GM12878 (cell line): ENCODE measurements around the gene RBM42. TPM values are rescaled to one million over a fixed set of nuclear protein-coding genes. Genes with fewer than 3 reads are reported as not detected.

Experiments used
- ATF7 ChIP-seq: fragments of 450-650 bp; IDR thresholded peaks from 2 replicates; pipeline ENCODE4 v1.6.1; 2016; ENCODE audit warnings: low read depth, mild to moderate bottlenecking
- EGR1 ChIP-seq, 2 experiments: IDR thresholded peaks; 1 replicate in 1 of 2; 2 replicates in 1 of 2; pipeline ENCODE4 v1.6.1; 2011 to 2012; ENCODE audit warnings: low read depth in 2 of 2, low read length in 2 of 2, borderline replicate concordance in 1 of 2, mild to moderate bottlenecking in 1 of 2, moderate library complexity in 1 of 2
- HCFC1 ChIP-seq: fragments of 150-350 bp; IDR thresholded peaks from 2 replicates; pipeline ENCODE4 v1.6.1; 2014; ENCODE audit warnings: low read length
- KDM1A ChIP-seq: fragments of 200-600 bp; sonication (generic); IDR thresholded peaks from 2 replicates; pipeline ENCODE4 v1.6.1; 2016; ENCODE audit warnings: borderline replicate concordance
- MXI1 ChIP-seq: fragments of 150-350 bp; IDR thresholded peaks from 2 replicates; pipeline ENCODE4 v1.6.1; 2011; ENCODE audit warnings: low read depth, mild to moderate bottlenecking, inconsistent platforms, low read length, improper control_type of control experiment
- SREBF1 ChIP-seq: IDR thresholded peaks from 2 replicates; pipeline ENCODE4 v1.6.1; 2012; ENCODE audit warnings: mild to moderate bottlenecking, low read length
- STAT3 ChIP-seq: IDR thresholded peaks from 2 replicates; pipeline ENCODE4 v1.6.1; 2011; ENCODE audit warnings: low read depth, low read length, improper control_type of control experiment
- SUZ12 ChIP-seq: fragments of 200-600 bp; sonication (generic); IDR thresholded peaks from one replicate; pipeline ENCODE4 v1.6.1; 2018; ENCODE audit warnings: antibody characterized with exemption, mild to moderate bottlenecking; ENCODE audit not compliant: unreplicated experiment
- TCF12 ChIP-seq: IDR thresholded peaks from 2 replicates; pipeline ENCODE4 v1.6.1; 2011; ENCODE audit warnings: low read depth, mild to moderate bottlenecking, low read length
- ZBED1 ChIP-seq: IDR thresholded peaks from 2 replicates; pipeline ENCODE4 v1.6.1; 2016; ENCODE audit warnings: borderline replicate concordance
- polyA plus RNA-seq, 11 experiments: library from polyadenylated mRNA; depleted of rRNA in 4 of 11; unstranded in 6 of 11; stranded (reverse) in 5 of 11; fragments of >200 nt; fragmentation: Nextera tagmentation in 4 of 11; fragmentation: Illumina TruSeq in 1 of 11; extraction: Ambion mirVana in 4 of 11; extraction: Trizol in 1 of 11; gene quantifications; 1 replicate in 1 of 11; 2 replicates in 10 of 11; pipeline versions ENCODE4 v1.2.1 to v1.2.3, GENCODE V29; 2011 to 2016; ENCODE audit warnings: inconsistent platforms in 2 of 11, missing spikeins in 2 of 11, low read depth in 1 of 11
- total RNA-seq, 4 experiments: library from RNA; depleted of rRNA in 3 of 4; stranded (reverse); fragments of >200 nt in 3 of 4; fragmentation: Illumina TruSeq in 1 of 4; extraction: Trizol in 1 of 4; gene quantifications; 2 replicates each; pipeline versions ENCODE4 v1.2.1 to v1.2.3, GENCODE V29; 2013 to 2021
- TF ChIP-seq, protein P1 (sequence below): fragments of 450-650 bp; IDR thresholded peaks from 2 replicates; pipeline ENCODE4 v1.6.1; 2014; ENCODE audit warnings: mild to moderate bottlenecking
- TF ChIP-seq, protein P2 (sequence below): fragments of 150-350 bp; IDR thresholded peaks from 2 replicates; pipeline ENCODE4 v1.6.1; 2016; ENCODE audit warnings: low read depth, low read length
- TF ChIP-seq, protein P3 (sequence below), 3 experiments: IDR thresholded peaks in 2 of 3; conservative IDR thresholded peaks in 1 of 3; 2 replicates each; pipeline ENCODE4 v1.5.1; 2011; ENCODE audit warnings: low read depth in 3 of 3, low read length in 3 of 3, mild to moderate bottlenecking in 3 of 3, control low read depth in 2 of 3, moderate library complexity in 2 of 3, inconsistent platforms in 1 of 3, mixed read lengths in 1 of 3; ENCODE audit not compliant: control insufficient read depth in 2 of 3, insufficient read depth in 1 of 3; ENCODE audit errors: extremely low read depth in 1 of 3
- TF ChIP-seq, protein P4 (sequence below): IDR thresholded peaks from 2 replicates; pipeline ENCODE4 v1.6.1; 2012; ENCODE audit warnings: mild to moderate bottlenecking, low read depth, low read length
- TF ChIP-seq, protein P5 (sequence below): IDR thresholded peaks from 2 replicates; pipeline ENCODE4 v1.6.1; 2012; ENCODE audit warnings: low read depth, low read length, improper control_type of control experiment
- TF ChIP-seq, protein P6 (sequence below): IDR thresholded peaks from 2 replicates; pipeline ENCODE4 v1.6.1; 2011; ENCODE audit warnings: mild to moderate bottlenecking, low read depth, low read length, moderate library complexity; ENCODE audit not compliant: insufficient replicate concordance

RBM42 gene
- total and polyA plus RNA-seq, 10 of the 15 experiments (the other 5 are each of a cell fraction or from before 2014, with no cell fraction given) = 4.2 to 117 (median 48.5) TPM

DNA sequence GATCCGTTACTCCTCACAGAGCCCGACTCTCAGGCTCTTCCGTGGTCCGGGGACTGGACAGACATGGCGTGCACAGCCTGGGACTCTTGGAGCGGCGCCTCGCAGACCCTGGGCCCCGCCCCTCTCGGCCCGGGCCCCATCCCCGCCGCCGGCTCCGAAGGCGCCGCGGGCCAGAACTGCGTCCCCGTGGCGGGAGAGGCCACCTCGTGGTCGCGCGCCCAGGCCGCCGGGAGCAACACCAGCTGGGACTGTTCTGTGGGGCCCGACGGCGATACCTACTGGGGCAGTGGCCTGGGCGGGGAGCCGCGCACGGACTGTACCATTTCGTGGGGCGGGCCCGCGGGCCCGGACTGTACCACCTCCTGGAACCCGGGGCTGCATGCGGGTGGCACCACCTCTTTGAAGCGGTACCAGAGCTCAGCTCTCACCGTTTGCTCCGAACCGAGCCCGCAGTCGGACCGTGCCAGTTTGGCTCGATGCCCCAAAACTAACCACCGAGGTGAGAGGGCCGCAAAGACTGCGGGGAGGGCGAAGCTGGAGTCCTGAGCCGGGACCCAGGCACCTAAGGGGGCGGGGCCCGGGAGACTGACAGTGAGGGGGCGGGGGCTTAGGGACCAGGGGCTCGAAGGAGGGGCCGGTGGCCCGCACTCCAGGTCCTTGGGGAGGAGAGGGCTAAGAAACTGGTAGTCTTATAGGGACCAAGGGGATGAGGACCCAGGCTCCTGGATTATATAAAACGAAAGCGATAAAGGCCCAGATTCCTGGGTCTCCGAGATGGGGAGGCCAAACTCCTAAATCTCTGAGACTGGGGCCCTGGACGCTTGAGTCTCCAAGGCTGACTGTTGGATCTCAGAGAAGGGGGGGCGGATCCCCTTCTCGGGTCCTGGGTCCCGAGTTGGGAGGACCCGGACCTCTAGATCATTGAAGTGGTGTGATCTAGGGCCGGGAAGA is 14.7 kb downstream of the RBM42 start (continued):
- TF ChIP-seq, protein P1, sequence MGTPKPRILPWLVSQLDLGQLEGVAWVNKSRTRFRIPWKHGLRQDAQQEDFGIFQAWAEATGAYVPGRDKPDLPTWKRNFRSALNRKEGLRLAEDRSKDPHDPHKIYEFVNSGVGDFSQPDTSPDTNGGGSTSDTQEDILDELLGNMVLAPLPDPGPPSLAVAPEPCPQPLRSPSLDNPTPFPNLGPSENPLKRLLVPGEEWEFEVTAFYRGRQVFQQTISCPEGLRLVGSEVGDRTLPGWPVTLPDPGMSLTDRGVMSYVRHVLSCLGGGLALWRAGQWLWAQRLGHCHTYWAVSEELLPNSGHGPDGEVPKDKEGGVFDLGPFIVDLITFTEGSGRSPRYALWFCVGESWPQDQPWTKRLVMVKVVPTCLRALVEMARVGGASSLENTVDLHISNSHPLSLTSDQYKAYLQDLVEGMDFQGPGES = no peak; the same call in 1 of the 2 replicates
- TF ChIP-seq, protein P2, sequence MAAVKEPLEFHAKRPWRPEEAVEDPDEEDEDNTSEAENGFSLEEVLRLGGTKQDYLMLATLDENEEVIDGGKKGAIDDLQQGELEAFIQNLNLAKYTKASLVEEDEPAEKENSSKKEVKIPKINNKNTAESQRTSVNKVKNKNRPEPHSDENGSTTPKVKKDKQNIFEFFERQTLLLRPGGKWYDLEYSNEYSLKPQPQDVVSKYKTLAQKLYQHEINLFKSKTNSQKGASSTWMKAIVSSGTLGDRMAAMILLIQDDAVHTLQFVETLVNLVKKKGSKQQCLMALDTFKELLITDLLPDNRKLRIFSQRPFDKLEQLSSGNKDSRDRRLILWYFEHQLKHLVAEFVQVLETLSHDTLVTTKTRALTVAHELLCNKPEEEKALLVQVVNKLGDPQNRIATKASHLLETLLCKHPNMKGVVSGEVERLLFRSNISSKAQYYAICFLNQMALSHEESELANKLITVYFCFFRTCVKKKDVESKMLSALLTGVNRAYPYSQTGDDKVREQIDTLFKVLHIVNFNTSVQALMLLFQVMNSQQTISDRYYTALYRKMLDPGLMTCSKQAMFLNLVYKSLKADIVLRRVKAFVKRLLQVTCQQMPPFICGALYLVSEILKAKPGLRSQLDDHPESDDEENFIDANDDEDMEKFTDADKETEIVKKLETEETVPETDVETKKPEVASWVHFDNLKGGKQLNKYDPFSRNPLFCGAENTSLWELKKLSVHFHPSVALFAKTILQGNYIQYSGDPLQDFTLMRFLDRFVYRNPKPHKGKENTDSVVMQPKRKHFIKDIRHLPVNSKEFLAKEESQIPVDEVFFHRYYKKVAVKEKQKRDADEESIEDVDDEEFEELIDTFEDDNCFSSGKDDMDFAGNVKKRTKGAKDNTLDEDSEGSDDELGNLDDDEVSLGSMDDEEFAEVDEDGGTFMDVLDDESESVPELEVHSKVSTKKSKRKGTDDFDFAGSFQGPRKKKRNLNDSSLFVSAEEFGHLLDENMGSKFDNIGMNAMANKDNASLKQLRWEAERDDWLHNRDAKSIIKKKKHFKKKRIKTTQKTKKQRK = no peak
- TF ChIP-seq EGR1 (IDR thresholded peaks at IDR 0.05; ENCODE audit: borderline replicate concordance in 1 of 2, low read depth in 2 of 2, low read length in 2 of 2) (peak in 1 of 2 experiments; percentile 46; a peak in 1 of 3 replicates), ZBED1 (no peak), TCF12 (peak; percentile 76; the same call in 1 of the 2 replicates), MXI1 (no peak), SREBF1 (peak; percentile 97), KDM1A (no peak), STAT3 (no peak), ATF7 (peak; percentile 99), HCFC1 (no peak), SUZ12 (no peak)
- TF ChIP-seq, protein P3, sequence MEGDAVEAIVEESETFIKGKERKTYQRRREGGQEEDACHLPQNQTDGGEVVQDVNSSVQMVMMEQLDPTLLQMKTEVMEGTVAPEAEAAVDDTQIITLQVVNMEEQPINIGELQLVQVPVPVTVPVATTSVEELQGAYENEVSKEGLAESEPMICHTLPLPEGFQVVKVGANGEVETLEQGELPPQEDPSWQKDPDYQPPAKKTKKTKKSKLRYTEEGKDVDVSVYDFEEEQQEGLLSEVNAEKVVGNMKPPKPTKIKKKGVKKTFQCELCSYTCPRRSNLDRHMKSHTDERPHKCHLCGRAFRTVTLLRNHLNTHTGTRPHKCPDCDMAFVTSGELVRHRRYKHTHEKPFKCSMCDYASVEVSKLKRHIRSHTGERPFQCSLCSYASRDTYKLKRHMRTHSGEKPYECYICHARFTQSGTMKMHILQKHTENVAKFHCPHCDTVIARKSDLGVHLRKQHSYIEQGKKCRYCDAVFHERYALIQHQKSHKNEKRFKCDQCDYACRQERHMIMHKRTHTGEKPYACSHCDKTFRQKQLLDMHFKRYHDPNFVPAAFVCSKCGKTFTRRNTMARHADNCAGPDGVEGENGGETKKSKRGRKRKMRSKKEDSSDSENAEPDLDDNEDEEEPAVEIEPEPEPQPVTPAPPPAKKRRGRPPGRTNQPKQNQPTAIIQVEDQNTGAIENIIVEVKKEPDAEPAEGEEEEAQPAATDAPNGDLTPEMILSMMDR (IDR thresholded peaks at IDR 0.05 in 2 of 3, conservative IDR thresholded peaks at IDR 0.05 in 1 of 3; ENCODE audit: control insufficient read depth in 2 of 3, extremely low read depth in 1 of 3, insufficient read depth in 1 of 3, low read depth in 3 of 3, low read length in 3 of 3) = peak in 1 of 3 experiments; percentile 1; a peak in 1 of 6 replicates
- TF ChIP-seq, protein P4, sequence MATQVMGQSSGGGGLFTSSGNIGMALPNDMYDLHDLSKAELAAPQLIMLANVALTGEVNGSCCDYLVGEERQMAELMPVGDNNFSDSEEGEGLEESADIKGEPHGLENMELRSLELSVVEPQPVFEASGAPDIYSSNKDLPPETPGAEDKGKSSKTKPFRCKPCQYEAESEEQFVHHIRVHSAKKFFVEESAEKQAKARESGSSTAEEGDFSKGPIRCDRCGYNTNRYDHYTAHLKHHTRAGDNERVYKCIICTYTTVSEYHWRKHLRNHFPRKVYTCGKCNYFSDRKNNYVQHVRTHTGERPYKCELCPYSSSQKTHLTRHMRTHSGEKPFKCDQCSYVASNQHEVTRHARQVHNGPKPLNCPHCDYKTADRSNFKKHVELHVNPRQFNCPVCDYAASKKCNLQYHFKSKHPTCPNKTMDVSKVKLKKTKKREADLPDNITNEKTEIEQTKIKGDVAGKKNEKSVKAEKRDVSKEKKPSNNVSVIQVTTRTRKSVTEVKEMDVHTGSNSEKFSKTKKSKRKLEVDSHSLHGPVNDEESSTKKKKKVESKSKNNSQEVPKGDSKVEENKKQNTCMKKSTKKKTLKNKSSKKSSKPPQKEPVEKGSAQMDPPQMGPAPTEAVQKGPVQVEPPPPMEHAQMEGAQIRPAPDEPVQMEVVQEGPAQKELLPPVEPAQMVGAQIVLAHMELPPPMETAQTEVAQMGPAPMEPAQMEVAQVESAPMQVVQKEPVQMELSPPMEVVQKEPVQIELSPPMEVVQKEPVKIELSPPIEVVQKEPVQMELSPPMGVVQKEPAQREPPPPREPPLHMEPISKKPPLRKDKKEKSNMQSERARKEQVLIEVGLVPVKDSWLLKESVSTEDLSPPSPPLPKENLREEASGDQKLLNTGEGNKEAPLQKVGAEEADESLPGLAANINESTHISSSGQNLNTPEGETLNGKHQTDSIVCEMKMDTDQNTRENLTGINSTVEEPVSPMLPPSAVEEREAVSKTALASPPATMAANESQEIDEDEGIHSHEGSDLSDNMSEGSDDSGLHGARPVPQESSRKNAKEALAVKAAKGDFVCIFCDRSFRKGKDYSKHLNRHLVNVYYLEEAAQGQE = no peak
- TF ChIP-seq, protein P5, sequence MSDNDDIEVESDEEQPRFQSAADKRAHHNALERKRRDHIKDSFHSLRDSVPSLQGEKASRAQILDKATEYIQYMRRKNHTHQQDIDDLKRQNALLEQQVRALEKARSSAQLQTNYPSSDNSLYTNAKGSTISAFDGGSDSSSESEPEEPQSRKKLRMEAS = peak; percentile 65; the same call in 1 of the 2 replicates
- TF ChIP-seq, protein P6, sequence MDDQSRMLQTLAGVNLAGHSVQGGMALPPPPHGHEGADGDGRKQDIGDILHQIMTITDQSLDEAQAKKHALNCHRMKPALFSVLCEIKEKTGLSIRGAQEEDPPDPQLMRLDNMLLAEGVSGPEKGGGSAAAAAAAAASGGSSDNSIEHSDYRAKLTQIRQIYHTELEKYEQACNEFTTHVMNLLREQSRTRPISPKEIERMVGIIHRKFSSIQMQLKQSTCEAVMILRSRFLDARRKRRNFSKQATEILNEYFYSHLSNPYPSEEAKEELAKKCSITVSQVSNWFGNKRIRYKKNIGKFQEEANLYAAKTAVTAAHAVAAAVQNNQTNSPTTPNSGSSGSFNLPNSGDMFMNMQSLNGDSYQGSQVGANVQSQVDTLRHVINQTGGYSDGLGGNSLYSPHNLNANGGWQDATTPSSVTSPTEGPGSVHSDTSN = peak; percentile 89
